Measurements from ENCODE around the gene LNPEP.

- TF ChIP-seq BCLAF1 (IDR thresholded peaks at IDR 0.05) (no peak), CTCF (CRISPR knock-in tag; IDR thresholded peaks at IDR 0.05) (peak; percentile 40; the same call in 1 of the 2 replicates), ARID2 (CRISPR knock-in tag; IDR thresholded peaks at IDR 0.05; ENCODE audit: borderline replicate concordance) (no peak), ZSCAN29 (CRISPR knock-in tag; conservative IDR thresholded peaks at IDR 0.05) (no peak), ZBTB20 (CRISPR knock-in tag; IDR thresholded peaks at IDR 0.05; ENCODE audit: borderline replicate concordance, low read depth) (no peak)
These were observed 61.5 kb downstream of the LNPEP start for GRCh38 chr5:96997265-96997859.

Data from HepG2 (cell line).